Adrenal gland (tissue), 12 donors: ENCODE results near the gene HOXA6. TPM values are rescaled to one million over a fixed set of nuclear protein-coding genes. Genes with fewer than 3 reads are reported as not detected.

Source experiments
- DNase-seq, 7 donors: peaks; one replicate each; pipeline ENCODE4 v3.0.0-alpha.2; 2019 to 2020
- H3K27ac ChIP-seq, 5 donors: fragments of 200-600 bp; sonication (generic) in 4 of 5; 1 replicate in 3 of 5; 2 replicates in 2 of 5; pipeline versions ENCODE4 v1.5.1 to v1.8.0; 2016 to 2020; ENCODE audit warnings: mild to moderate bottlenecking in 1 of 5
- H3K27me3 ChIP-seq: fragments of 200-600 bp; 2 replicates; pipeline ENCODE4 v1.8.0; 2021
- H3K36me3 ChIP-seq, 2 donors: fragments of 200-600 bp; replicated peaks in 1 of 2; 1 replicate in 1 of 2; 2 replicates in 1 of 2; pipeline versions ENCODE4 v1.5.1 to v1.8.0; 2018 to 2022
- H3K4me1 ChIP-seq, 2 donors: fragments of 200-600 bp; replicated peaks in 1 of 2; 1 replicate in 1 of 2; 2 replicates in 1 of 2; pipeline versions ENCODE4 v1.5.1 to v1.8.0; 2018 to 2021
- H3K4me3 ChIP-seq, 4 donors: fragments of 200-600 bp; sonication (generic) in 3 of 4; one replicate each; pipeline ENCODE4 v1.5.1; 2016 to 2018
- H3K9me3 ChIP-seq, 3 donors: fragments of 200-600 bp; sonication (generic) in 1 of 3; replicated peaks in 1 of 3; 1 replicate in 2 of 3; 2 replicates in 1 of 3; pipeline versions ENCODE4 v1.5.1 to v1.8.0; 2016 to 2021
- POLR2A ChIP-seq, 2 donors: fragments of 450-650 bp; IDR thresholded peaks; one replicate each; pipeline ENCODE4 v1.6.1; 2017; ENCODE audit warnings: antibody characterized with exemption in 2 of 2, mild to moderate bottlenecking in 2 of 2, moderate library complexity in 1 of 2
- WGBS, 4 donors: extraction: QIAGEN DNeasy Blood & Tissue Kit in 2 of 4; methylation state at CpG; one replicate each; pipeline versions ENCODE4 v1.1.5 to v1.1.7; 2013 to 2017; 5-methylcytosine and 5-hydroxymethylcytosine counted together
- intact Hi-C, 2 donors: fragments of 100-400 bp; cut with DNase I; formaldehyde crosslinking; loops; one replicate each; pipeline versions ENCODE4 v1.14.1 to v1.15.0; 2022 to 2023
- polyA plus RNA-seq, 3 donors: library from polyadenylated mRNA; stranded (reverse); fragments of 200-250 nt in 2 of 3; fragments of 350-450 nt in 1 of 3; fragmentation: Illumina TruSeq in 1 of 3; extraction: RNeasy Lipid Tissue Mini Kit (QIAGEN cat#74804) in 1 of 3; gene quantifications; one replicate each; pipeline ENCODE4 v1.2.3, GENCODE V29; 2013 to 2014
- total RNA-seq, 9 donors: library from RNA; depleted of rRNA in 4 of 9; stranded (reverse); fragments of >200 nt in 4 of 9; fragments of 120-200 nt in 1 of 9; fragmentation: NEBNext Ultra II Directional in 1 of 9; extraction: Animal tissue kit (Norgen Biotek cat#: 25700) in 1 of 9; gene quantifications; one replicate each; pipeline versions ENCODE4 v1.1.0 to v1.2.4, GENCODE V29; 2013 to 2023
- TF ChIP-seq, protein P1 (sequence below), 6 experiments: fragments of 450-650 bp in 4 of 6; fragments of 200-600 bp in 2 of 6; sonication (generic) in 1 of 6; IDR thresholded peaks; 1 replicate in 5 of 6; 2 replicates in 1 of 6; pipeline versions ENCODE4 v1.5.1 to v1.8.0; 2016 to 2021; ENCODE audit warnings: antibody characterized with exemption in 6 of 6, mild to moderate bottlenecking in 2 of 6, moderate library complexity in 1 of 6
- donor health status: healthy with polysubstance abuse.
- donor health status: Bipolar disorder and iron deficiency.
- donor health status: DM: yes; HTN: yes; CAD: no.
- donor health status: DM: no; HTN: no; CAD: no.
- donor health status: DM: no; HTN: no; CAD: no.
- donor health status: DM: yes; HTN: yes; CAD: no.

The HOXA6 gene
- total and polyA plus RNA-seq, 12 donors, result 1.3 to 27.2 (median 14.8) TPM

DNA sequence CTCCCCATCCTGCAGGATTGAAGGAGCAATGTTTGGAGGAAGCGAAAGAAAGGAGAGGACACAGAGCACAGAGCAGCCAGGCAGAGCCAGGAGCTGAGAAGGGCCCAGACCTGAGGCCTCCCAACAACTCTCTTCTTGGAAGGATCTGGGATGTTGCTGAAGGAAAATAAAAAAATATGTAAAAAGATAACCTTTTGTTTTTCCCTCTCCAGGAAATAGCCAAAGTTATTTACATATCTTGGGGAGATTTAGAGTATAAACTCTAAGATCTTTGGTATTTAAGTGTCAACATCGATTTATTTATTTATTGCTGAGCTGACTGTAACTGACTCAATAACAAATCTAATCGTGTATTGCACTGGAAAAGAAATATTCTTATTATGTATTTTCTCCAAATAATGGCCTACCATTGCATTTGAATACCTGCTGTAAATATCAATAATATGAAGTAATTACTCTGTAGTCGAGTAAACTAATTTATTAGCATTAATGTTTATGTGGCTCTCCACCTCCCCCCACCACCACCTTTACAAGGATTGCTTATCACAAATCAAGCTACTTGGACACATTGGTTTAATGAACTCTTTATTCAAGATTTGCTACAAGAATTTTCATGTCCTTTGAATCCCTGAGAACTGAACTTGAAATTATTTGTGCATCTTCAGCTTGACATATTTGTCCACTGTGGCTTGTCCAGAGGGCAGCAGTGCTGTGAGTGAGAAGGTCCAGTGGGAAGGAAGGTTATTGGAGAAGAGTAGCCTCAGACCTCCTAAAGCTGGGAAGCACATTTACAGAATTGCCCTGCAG is 39.3 kb upstream of the HOXA6 start:
- DNase-seq, result peak in 2 of 7 donors; percentile 5 to 23
- Histone ChIP-seq H3K9me3 (no peaks in the 10 kb centered on the region), H3K27ac (no peak overlapping the region), H3K4me1 (peaks cover 10 to 33% of the 10 kb centered on the region in 2 donors), H3K4me3 (no peak overlapping the region), H3K36me3 (no peaks in the 10 kb centered on the region), H3K27me3 (peaks cover 100% of the 10 kb centered on the region)
- no peak for TF ChIP-seq POLR2A (IDR thresholded peaks at IDR 0.05)
- TF ChIP-seq, protein P1, sequence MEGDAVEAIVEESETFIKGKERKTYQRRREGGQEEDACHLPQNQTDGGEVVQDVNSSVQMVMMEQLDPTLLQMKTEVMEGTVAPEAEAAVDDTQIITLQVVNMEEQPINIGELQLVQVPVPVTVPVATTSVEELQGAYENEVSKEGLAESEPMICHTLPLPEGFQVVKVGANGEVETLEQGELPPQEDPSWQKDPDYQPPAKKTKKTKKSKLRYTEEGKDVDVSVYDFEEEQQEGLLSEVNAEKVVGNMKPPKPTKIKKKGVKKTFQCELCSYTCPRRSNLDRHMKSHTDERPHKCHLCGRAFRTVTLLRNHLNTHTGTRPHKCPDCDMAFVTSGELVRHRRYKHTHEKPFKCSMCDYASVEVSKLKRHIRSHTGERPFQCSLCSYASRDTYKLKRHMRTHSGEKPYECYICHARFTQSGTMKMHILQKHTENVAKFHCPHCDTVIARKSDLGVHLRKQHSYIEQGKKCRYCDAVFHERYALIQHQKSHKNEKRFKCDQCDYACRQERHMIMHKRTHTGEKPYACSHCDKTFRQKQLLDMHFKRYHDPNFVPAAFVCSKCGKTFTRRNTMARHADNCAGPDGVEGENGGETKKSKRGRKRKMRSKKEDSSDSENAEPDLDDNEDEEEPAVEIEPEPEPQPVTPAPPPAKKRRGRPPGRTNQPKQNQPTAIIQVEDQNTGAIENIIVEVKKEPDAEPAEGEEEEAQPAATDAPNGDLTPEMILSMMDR (IDR thresholded peaks at IDR 0.05), result no peak
- 48 to 63% (median 54%) methylated on average over 4 of the region's 4 CpGs for WGBS, 4 donors
- intact Hi-C loops, result loop anchor here in 1 of 2 donors (10.0 kb wide), 1 partner anchor 1312 kb away; no protein-coding TSS in a partner anchor

DNA sequence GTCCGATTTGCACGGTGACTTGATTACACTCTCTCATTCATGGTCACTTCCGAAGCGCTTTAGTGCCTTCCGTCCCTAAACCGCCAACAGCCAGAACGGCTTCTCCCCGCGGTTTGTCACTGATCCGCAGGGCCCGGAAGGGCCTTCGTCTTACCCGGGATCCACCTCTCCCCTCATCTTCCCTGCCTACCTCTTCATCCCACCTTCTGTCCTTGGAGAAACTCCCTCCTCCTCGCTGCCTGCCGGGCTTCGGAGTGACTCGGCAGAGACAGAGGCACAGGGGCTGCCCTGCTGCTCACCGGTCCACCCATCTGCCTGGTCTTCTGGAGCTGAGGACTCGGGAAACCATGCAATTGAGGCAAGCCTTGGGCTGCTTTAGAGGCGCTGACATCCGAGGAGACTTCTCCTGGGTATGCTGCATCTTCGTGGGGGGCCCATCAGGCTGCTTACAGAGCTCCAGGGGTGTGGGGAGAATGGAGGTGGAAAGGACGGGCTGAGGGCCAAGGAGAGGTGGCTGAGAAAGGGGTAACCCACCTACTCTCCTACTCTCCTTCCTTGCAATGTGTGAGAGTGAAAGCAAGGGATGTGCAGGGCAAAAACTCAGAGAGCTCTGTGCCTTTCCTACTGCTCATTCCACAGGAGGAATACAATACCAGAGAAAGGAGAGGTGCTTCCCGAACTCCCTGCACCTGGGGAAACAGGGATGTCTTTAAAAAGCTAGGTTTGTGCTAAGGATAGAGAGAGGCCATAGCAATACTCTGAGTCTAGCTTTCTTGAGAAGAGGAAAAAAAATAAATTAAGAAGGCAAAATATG is 38.5 kb upstream of the HOXA6 start:
- DNase-seq, result peak in 3 of 7 donors; percentile 14 to 48 (median 23)
- intact Hi-C loops, result loop anchor here in 1 of 2 donors (10.0 kb wide), 1 partner anchor 1311 kb away; no protein-coding TSS in a partner anchor
- 18 to 27% (median 22%) methylated on average over 14 to 24 of the region's 24 CpGs for WGBS, 4 donors
- no peaks in the 10 kb centered on the region for H3K9me3 ChIP-seq
- H3K4me1 ChIP-seq, result peaks cover 10 to 33% of the 10 kb centered on the region in 2 donors
- no peaks in the 10 kb centered on the region for H3K36me3 ChIP-seq
- peaks cover 100% of the 10 kb centered on the region for H3K27me3 ChIP-seq
- TF ChIP-seq, protein P1 (IDR thresholded peaks at IDR 0.05), result no peak
- no peak for TF ChIP-seq POLR2A (IDR thresholded peaks at IDR 0.05)
- no peak overlapping the region for H3K27ac ChIP-seq
- H3K4me3 ChIP-seq, result no peak overlapping the region

DNA sequence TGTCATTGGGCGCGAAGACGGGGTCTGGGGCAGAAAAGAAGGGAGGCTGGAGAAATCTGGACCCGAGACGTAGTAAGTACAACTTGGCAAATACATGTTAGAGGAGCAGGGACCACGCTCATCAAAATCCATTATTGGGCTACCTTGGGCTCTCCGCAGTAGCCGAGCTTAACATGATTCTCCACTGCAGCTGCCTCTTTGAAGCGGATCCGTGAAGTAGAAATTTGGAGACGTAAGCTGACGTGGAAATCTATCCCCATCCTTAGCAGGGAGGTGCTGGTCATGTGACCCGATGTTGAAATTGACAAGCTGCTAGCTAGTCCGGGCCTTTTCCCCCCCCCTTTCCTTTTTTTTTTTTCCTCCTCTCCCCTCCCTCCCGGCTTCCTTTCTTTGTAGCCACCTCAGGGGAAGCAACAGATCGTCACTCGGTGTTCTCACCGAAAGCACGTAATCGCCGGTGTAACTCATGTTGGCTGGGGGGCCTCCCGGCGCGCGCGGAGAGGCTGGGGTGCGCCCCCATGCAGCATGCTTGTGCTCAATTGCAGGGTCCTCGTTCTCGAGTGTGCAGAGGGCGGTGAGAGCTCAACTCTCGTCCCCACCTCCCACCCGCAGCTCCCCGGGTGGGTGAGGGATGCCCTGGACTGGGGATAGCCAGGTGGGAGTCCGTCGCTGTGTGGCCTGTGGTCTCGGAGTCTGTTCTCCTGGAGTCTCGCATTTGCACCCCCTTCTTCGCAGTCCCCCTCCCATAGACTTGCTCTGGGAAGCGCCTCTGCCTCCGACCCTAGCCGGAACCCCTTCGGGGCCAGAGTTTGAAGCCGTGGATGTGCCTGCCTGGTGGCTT is 37.7 kb upstream of the HOXA6 start, which contains the start of gene HOXA11:
Gene HOXA11, minus strand, starts transcription at position 220 of the 841 bp plus-strand sequence. Its CDS starts 88 bp downstream, at position 132.
- H3K4me1 ChIP-seq, result peaks cover 10 to 33% of the 10 kb centered on the region in 2 donors
- intact Hi-C loops, result loop anchor here in 1 of 2 donors (10.0 kb wide), 1 partner anchor 1310 kb away; no protein-coding TSS in a partner anchor
- TF ChIP-seq, protein P1 (IDR thresholded peaks at IDR 0.05), result no peak
- TF ChIP-seq POLR2A (IDR thresholded peaks at IDR 0.05), result no peak
- H3K27ac ChIP-seq, result no peak within 1 kb of the TSS
- no peaks in the 10 kb centered on the region for H3K9me3 ChIP-seq
- peak in 6 of 7 donors; percentile 16 to 49 (median 32) for DNase-seq
- 8 to 15% (median 10%) methylated on average over 27 to 43 of the region's 43 CpGs for WGBS, 4 donors
- H3K27me3 ChIP-seq, result peaks cover 100% of the 10 kb centered on the region
- no peaks in the 10 kb centered on the region for H3K36me3 ChIP-seq
- peak within 1 kb of the TSS in 1 of 4 donors; percentile 42 for H3K4me3 ChIP-seq
